ENCODE data around the gene GALR2. TPM values are rescaled to one million over a fixed set of nuclear protein-coding genes. Genes with fewer than 3 reads are reported as not detected.
A peak's percentile ranks its signal among the peaks of the same experiment; 100 is the strongest.
"Not testable (repeated sequence)": the region's sequence is repeated elsewhere in the genome, so short reads cannot be mapped to it uniquely, and the experiment has no call there.

GALR2 gene
- total RNA-seq, 2 experiments from 2014 or later, result 3.5 to 4.8 TPM

DNA sequence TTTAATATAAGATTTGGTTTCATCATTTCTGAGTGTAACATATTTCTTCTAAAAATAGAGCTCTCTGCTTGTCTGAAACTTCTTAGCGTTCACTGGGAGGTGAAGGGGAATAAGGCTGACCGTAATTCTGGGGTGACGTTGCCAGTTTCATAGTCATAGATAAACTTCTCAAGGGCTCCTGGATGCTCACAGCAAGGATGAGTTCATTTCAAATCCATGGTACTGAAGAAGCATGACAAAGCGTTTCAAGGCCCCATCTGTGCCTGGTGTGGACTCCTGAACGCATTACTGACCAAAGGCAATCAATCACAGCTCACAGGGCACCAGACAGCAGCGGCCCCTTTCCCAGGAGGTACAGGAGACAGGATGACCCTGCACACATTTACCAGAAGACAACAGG, 35.5 kb upstream of the GALR2 start:
- intact Hi-C loops (cut with micrococcal nuclease), result no loop called here
- Mint-ChIP-seq H3K27ac (no peak overlapping the region), H3K36me3 (peaks cover 39% of the 10 kb centered on the region), H3K4me3 (no peak overlapping the region), H3K27me3 (no peaks in the 10 kb centered on the region), H3K4me1 (ENCODE audit: low read depth) (no peaks in the 10 kb centered on the region), H3K9me3 (no peaks in the 10 kb centered on the region)
- POLR2A ChIA-PET, result no interaction called here
- CTCF ChIA-PET, result interaction anchor here (0.9 to 1.4 kb wide), 2 partner anchors 25 to 30 kb away, joined by 3 to 4 read pairs; no protein-coding TSS in a partner anchor
- no peak for DNase-seq

DNA sequence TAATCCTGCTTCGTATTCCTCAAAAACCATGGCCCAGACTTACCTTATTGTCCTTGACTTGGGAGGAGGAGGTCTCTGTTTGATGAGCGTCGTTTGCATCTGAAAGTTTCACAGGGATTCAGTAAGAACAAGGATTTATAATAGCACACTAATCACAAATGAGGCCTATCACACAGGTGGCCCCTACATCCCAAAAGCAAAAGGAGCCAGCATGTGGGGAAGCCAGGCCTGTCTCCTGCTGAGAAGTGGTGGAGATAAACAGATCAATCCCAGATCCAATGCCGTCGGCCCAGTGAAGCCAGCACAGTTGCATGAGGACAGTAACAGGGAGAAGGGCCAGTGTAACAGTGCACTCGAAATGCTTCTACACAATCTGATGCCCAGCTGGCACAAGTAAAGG, 34.2 kb upstream of the GALR2 start:
- H3K4me3 Mint-ChIP-seq, result no peak overlapping the region
- no peak overlapping the region for H3K27ac Mint-ChIP-seq
- peaks cover 49% of the 10 kb centered on the region for H3K36me3 Mint-ChIP-seq
- no peak for DNase-seq
- ChIA-PET POLR2A (no interaction called here), CTCF (interaction anchor here (1.3 to 2.3 kb wide), 2 partner anchors 26 to 239 kb away, joined by 3 to 7 read pairs; no protein-coding TSS in a partner anchor)
- no peaks in the 10 kb centered on the region for H3K27me3 Mint-ChIP-seq
- intact Hi-C loops (cut with micrococcal nuclease), result no loop called here
- no peaks in the 10 kb centered on the region for H3K9me3 Mint-ChIP-seq
- no peaks in the 10 kb centered on the region for H3K4me1 Mint-ChIP-seq (ENCODE audit: low read depth)

DNA sequence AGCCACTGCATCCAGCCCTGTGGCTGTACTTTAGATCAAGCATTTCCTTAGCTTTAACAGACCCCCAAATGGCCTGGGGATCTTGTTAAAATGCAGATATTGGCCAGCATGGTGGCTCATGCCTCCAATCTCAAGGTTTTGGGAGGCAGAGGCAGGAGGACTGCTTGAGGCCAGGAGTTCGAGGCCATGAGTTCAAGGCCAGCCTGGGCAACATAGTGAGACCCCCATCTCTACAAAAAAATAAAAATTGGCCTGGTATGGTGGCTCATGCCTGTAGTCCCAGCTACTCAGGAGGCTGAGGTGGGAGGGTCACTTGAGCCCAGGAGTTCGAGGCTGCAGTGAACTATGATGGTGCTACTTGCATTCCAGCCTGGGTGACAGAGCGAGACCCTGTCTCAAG, 31.7 kb upstream of the GALR2 start:
- H3K4me3 Mint-ChIP-seq; CTCF ChIA-PET; H3K9me3 Mint-ChIP-seq; H3K4me1 Mint-ChIP-seq (ENCODE audit: low read depth); H3K27me3 Mint-ChIP-seq; H3K27ac Mint-ChIP-seq; intact Hi-C loops (cut with micrococcal nuclease); DNase-seq: not testable (repeated sequence)
- peaks cover 61% of the 10 kb centered on the region for H3K36me3 Mint-ChIP-seq
- POLR2A ChIA-PET, result interaction anchor here (0.7 kb wide), 1 partner anchor 31 kb away, joined by 3 read pairs; no protein-coding TSS in a partner anchor

DNA sequence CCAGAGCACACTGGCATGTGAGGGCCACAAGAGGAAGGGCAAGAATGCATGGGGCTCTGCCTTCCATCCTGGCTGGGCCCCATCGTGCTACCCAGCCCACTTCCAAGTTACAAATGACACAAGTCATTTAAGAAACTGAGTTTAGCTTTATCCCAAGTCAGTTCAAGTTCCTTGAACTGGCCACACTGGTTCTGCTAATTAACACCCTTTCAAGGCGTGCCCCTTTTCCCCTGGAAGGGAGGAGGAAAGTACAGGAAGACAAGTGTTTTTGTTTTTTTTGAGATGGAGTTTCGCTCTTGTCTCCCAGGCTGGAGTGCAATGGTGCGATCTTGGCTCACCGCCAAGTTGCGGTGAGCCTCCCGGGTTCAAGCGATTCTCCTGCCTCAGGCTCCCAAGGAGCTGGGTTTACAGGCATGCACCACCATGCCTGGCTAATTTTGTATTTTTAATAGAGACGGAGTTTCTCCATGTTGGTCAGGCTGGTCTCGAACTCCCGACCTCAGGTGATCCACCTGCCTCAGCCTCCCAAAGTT, 30.0 kb upstream of the GALR2 start:
- POLR2A ChIA-PET, result interaction anchor here (1.3 kb wide), 1 partner anchor 9 kb away, joined by 3 read pairs; no protein-coding TSS in a partner anchor
- H3K27me3 Mint-ChIP-seq; H3K4me1 Mint-ChIP-seq (ENCODE audit: low read depth); H3K27ac Mint-ChIP-seq; CTCF ChIA-PET; H3K9me3 Mint-ChIP-seq; DNase-seq; intact Hi-C loops (cut with micrococcal nuclease); H3K4me3 Mint-ChIP-seq: not testable (repeated sequence)
- peaks cover 58% of the 10 kb centered on the region for H3K36me3 Mint-ChIP-seq

DNA sequence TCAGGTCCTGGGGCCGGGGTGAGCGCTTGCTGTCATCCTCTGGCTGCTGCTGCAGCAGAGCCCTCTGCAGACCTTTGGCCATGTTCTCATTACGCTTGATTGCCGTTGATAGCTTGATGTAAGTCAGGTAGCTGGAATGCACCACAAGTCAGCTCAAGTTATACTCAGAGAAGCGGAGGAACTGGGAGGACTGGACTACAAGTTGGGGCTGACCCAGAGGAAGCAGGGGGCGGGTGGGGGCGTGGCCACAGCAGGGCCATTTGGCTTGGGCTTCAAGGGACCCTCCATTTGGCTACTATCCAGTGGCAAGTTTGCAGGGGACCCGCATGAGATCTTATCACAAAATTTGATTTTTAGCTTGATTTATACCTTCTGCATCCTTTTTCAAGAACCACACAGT, 28.5 kb upstream of the GALR2 start:
- intact Hi-C loops (cut with micrococcal nuclease), result no loop called here
- no peak for DNase-seq
- Mint-ChIP-seq H3K4me3 (no peak overlapping the region), H3K27me3 (no peaks in the 10 kb centered on the region), H3K9me3 (no peaks in the 10 kb centered on the region), H3K36me3 (peaks cover 62% of the 10 kb centered on the region), H3K4me1 (ENCODE audit: low read depth) (peaks cover 21% of the 10 kb centered on the region), H3K27ac (no peak overlapping the region)
- POLR2A ChIA-PET, result no interaction called here
- CTCF ChIA-PET, result no interaction called here

DNA sequence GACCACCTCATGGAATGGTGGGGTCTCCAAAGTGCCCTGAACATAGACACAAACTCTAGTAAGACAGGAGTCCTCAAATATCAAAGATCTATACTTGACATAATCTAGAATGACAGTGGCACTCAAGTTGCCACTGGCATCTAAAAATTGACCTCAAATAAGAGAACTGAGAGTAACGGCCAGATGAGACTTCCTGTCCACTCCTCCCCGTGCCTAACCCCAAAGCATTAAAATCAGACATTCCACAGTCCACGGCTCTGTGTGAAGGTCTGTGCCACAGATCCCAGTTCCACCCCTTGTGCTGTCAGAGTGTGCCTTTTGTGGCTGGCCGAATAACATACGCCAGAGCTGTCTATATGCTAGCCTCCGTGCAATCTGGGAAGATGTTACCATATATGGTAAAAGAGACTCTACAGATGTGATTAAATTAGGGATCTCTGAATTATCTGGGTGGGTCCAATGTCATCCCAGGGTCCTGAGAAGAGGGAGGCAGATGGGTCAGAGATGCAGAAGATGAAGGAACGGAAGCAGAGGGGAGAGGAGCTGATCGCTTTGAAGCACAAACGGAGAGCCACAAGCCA, 26.5 kb upstream of the GALR2 start:
- H3K27ac Mint-ChIP-seq, result no peak overlapping the region
- no peaks in the 10 kb centered on the region for H3K9me3 Mint-ChIP-seq
- ChIA-PET POLR2A (no interaction called here), CTCF (no interaction called here)
- intact Hi-C loops (cut with micrococcal nuclease), result loop anchor here (2.0 kb wide), 1 partner anchor 19 kb away; no protein-coding TSS in a partner anchor
- peaks cover 25% of the 10 kb centered on the region for H3K4me1 Mint-ChIP-seq (ENCODE audit: low read depth)
- DNase-seq, result no peak
- no peak overlapping the region for H3K4me3 Mint-ChIP-seq
- no peaks in the 10 kb centered on the region for H3K27me3 Mint-ChIP-seq
- peaks cover 56% of the 10 kb centered on the region for H3K36me3 Mint-ChIP-seq

DNA sequence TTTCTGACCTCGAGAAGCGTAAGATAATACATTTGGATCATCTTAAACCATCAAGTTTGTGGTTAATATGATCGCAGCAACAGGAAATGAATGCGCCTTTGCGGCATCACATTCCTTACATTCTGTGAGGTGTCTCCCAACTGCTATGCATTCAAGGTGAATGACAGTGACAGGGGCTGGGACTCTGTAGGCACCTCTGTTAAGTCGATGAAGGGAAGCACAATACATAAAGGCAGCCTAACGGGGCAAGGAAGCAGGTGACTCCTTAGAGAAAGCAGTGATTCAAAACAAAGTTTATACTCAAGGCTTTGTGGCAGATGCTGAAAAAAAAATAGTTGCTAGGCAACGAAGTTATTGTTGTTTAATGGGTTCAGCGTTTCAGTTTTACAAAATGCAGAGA, 25.9 kb upstream of the GALR2 start:
- Mint-ChIP-seq H3K27me3 (no peaks in the 10 kb centered on the region), H3K4me3 (no peak overlapping the region), H3K36me3 (peaks cover 54% of the 10 kb centered on the region), H3K27ac (peak overlapping the region; percentile 7), H3K4me1 (ENCODE audit: low read depth) (peaks cover 31% of the 10 kb centered on the region), H3K9me3 (no peaks in the 10 kb centered on the region)
- POLR2A ChIA-PET, result no interaction called here
- CTCF ChIA-PET, result no interaction called here
- no peak for DNase-seq
- intact Hi-C loops (cut with micrococcal nuclease), result loop anchor here (2.0 kb wide), 1 partner anchor 18 kb away; no protein-coding TSS in a partner anchor

DNA sequence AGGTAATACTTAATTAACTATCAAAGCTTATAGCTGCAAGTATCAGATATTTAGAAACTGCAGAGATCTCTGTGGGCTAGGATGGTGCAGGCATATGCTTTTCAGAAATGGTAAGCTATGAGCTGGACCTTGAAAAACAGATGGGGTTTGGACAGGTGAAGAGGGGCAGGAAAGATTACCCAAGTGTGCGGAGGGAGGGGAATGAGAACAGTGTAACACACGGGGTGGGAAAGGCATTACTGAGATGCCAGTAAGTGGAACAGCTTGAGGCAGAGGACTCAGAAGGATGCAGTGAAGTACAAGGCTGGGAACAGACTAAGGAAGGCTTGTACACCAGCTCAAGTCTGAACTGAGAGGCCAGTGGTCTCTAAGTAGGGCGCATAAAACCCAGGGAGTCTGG, 25.3 kb upstream of the GALR2 start:
- peak overlapping the region; percentile 10 for H3K27ac Mint-ChIP-seq
- H3K27me3 Mint-ChIP-seq, result no peaks in the 10 kb centered on the region
- POLR2A ChIA-PET, result no interaction called here
- intact Hi-C loops (cut with micrococcal nuclease), result loop anchor here (2.0 kb wide), 1 partner anchor 18 kb away; no protein-coding TSS in a partner anchor
- CTCF ChIA-PET, result interaction anchor here (0.8 to 1.1 kb wide), 2 partner anchors 35 to 359 kb away, joined by 3 to 4 read pairs; no protein-coding TSS in a partner anchor
- peaks cover 55% of the 10 kb centered on the region for H3K36me3 Mint-ChIP-seq
- no peaks in the 10 kb centered on the region for H3K9me3 Mint-ChIP-seq
- H3K4me1 Mint-ChIP-seq (ENCODE audit: low read depth), result peaks cover 36% of the 10 kb centered on the region
- no peak overlapping the region for H3K4me3 Mint-ChIP-seq
- no peak for DNase-seq

DNA sequence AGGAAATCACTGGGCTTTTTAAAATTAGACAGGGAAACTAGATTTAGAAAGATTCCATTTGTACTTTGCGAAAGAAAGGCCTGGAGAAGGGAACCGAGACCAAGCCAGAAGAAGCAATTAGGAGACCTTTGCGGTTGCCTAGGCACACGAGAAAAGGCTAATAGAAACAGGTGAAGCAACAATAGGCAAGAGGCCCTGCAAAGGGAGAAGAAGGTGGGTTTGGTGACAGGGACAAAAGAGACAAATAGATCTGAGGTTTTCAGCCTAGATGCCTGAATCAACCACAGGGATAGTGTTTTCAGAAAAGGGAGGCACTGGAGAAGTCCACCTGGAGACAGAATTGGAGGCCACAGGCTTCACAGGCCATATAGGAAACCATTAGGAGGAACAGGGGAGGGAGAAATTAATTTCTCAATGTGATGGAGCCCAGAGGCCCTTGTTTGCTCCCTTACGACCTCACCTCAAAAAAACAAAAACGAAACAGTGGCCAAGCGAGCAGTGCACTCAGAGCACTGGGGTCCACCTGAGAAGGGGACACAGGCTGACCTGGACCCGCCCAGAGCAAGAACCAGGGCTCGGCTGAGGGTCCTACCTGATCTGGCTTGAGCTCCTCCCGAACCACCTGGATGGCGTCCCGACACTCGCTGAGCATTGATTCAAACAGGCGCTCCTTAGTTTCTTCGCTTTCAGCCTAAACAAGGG, 24.6 kb upstream of the GALR2 start:
- H3K36me3 Mint-ChIP-seq, result peaks cover 47% of the 10 kb centered on the region
- no peak overlapping the region for H3K27ac Mint-ChIP-seq
- H3K27me3 Mint-ChIP-seq, result no peaks in the 10 kb centered on the region
- H3K4me1 Mint-ChIP-seq (ENCODE audit: low read depth), result peaks cover 36% of the 10 kb centered on the region
- intact Hi-C loops (cut with micrococcal nuclease), result loop anchor here (2.0 kb wide), 1 partner anchor 17 kb away; no protein-coding TSS in a partner anchor
- no peak overlapping the region for H3K4me3 Mint-ChIP-seq
- no peaks in the 10 kb centered on the region for H3K9me3 Mint-ChIP-seq
- ChIA-PET POLR2A (no interaction called here), CTCF (interaction anchor here (0.8 to 1.1 kb wide), 2 partner anchors 36 to 358 kb away, joined by 3 to 4 read pairs; no protein-coding TSS in a partner anchor)
- DNase-seq, result no peak

DNA sequence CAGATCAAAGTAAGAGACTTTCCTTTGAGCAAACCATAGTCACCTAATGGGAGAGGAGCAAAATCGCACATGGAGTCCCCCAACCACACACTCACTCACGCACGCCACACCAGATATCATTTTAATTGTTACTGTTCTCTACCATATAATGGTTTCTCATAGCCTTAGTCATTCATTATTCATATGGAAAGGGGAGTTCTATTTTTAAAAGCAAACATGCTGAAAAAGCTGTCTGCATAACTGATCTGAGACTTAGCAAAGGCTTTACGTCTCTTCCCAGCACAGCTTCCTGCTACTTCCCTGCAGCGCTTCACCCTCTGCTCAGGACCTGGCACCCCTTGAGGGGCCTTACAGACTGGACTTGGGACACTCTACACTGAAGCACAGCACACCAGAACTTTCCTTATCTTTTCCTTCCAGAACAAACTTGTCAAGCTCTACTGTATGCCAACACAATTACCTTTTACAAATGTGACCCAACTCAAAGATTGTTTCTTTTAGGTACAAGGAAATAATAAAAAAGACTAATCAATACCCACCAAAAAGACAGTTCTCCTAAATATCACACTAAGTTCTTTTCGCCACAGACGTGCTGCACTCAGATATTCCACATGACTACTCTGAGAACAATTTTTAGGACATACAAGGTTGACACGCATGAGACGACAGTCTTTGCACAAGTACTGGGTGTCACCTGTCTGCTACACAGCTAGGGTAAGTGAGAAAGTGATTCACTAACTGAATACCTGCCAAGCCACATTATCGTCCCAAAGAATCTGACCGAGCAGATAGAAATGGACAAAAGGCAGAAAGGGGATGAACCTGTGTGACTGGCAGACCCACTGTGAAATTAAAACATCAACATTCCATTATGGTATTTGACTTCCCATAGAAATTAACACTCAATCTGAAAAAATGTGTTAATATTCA, 23.8 kb upstream of the GALR2 start:
- H3K4me3 Mint-ChIP-seq, result no peak overlapping the region
- no peak for DNase-seq
- no peaks in the 10 kb centered on the region for H3K9me3 Mint-ChIP-seq
- ChIA-PET POLR2A (no interaction called here), CTCF (interaction anchor here (1.0 to 1.2 kb wide), 2 partner anchors 26 to 46 kb away, joined by 3 to 4 read pairs; no protein-coding TSS in a partner anchor)
- intact Hi-C loops (cut with micrococcal nuclease), result no loop called here
- peak overlapping the region; percentile 32 for H3K27ac Mint-ChIP-seq
- H3K36me3 Mint-ChIP-seq, result peaks cover 42% of the 10 kb centered on the region
- H3K27me3 Mint-ChIP-seq, result no peaks in the 10 kb centered on the region
- H3K4me1 Mint-ChIP-seq (ENCODE audit: low read depth), result peaks cover 36% of the 10 kb centered on the region

DNA sequence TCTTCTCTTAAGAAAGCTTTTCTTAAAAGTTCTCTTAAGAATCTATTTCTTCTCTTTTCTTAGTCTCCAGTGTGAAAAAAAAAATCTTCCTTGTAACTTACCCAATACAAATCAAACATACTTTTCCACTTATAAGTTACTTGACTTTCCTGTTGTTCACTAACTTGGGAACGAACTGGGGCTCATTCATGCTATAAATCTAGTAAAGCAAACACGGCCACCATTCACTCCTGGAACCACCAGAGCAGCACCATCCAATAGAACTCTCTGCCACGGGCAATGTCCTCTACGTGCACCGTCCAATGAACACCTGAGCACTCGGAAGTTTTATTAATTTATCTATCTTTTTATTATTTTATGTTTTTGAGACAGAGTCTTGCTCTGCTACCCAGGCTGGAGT, 23.0 kb upstream of the GALR2 start:
- Mint-ChIP-seq H3K27ac (no peak overlapping the region), H3K36me3 (peaks cover 42% of the 10 kb centered on the region), H3K4me3 (no peak overlapping the region), H3K27me3 (no peaks in the 10 kb centered on the region), H3K4me1 (ENCODE audit: low read depth) (peaks cover 36% of the 10 kb centered on the region), H3K9me3 (no peaks in the 10 kb centered on the region)
- DNase-seq, result no peak
- ChIA-PET CTCF (interaction anchor here (1.0 to 1.2 kb wide), 2 partner anchors 26 to 46 kb away, joined by 3 to 4 read pairs; no protein-coding TSS in a partner anchor), POLR2A (no interaction called here)
- intact Hi-C loops (cut with micrococcal nuclease), result no loop called here

All from activated CD4-positive, alpha-beta memory T cell treated with anti-CD3 and anti-CD28 coated beads for 36 hours (primary cell).